ENCODE measurements around the gene C15orf39. TPM values are rescaled to one million over a fixed set of nuclear protein-coding genes. Genes with fewer than 3 reads are reported as not detected.

The C15orf39 gene
- total RNA-seq, 3 donors from 2014 or later: 22.2 to 32.5 (median 24.2) TPM

GRCh38 chr15:75228787-75229186 lies 27.1 kb downstream of the C15orf39 start:
- Histone ChIP-seq H3K4me1 (ENCODE audit: low read depth) (no peaks in the 10 kb centered on the region), H3K36me3 (ENCODE audit: low read depth) (no peaks in the 10 kb centered on the region), H3K4me3 (no peak overlapping the region), H3K9me3 (no peaks in the 10 kb centered on the region)
- no peak for TF ChIP-seq CTCF (IDR thresholded peaks at IDR 0.05)
- no peak for ATAC-seq
- intact Hi-C loops (cut with DNase I, micrococcal nuclease): no loop called here
- no peak for DNase-seq

DNA sequence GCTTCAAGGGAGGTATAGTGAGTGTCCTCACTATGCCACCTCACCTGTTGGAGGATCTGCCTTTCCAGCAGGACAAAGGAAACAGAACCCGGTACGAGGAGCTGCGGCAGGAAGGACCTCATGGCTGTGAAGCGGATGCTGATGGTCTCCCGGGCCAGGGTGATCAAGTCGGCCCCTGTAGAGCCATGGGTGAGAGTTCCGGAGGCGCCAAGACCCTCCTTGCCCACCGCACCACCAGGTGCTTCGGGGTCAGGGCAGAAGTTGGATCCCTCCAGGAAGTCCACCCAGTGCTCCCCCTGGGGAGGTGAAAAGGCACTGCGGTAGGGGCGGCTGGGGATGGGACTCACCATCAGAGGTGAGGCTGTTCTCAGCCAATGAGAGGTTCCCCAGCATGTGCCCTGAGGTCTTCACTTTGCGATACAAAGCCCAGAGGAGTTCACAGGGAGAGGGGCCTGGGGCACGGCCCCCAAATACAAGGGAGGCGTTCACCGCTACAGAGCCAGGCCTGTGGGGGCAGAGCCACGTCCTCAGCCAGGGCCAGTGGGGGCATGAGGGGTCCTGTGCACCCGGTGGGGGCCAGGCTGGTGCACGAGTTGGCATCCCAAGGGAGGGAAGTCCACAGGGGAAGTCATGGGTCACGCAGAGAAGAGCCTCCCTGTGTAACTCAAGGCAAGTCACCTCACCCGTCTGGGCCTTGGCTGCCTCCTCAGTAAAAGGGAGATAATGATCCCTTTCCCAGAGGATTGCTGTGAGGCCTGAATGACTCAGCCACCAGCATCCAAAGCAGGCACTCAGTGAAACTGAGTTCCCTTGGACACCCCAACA lies 27.7 kb downstream of the C15orf39 start:
- ATAC-seq (no peak), DNase-seq (no peak)
- no peaks in the 10 kb centered on the region for H3K9me3 ChIP-seq
- intact Hi-C loops (cut with DNase I, micrococcal nuclease): no loop called here
- no peak for TF ChIP-seq CTCF (IDR thresholded peaks at IDR 0.05)
- no peak overlapping the region for H3K4me3 ChIP-seq
- no peaks in the 10 kb centered on the region for H3K4me1 ChIP-seq (ENCODE audit: low read depth)
- no peaks in the 10 kb centered on the region for H3K36me3 ChIP-seq (ENCODE audit: low read depth)

DNA sequence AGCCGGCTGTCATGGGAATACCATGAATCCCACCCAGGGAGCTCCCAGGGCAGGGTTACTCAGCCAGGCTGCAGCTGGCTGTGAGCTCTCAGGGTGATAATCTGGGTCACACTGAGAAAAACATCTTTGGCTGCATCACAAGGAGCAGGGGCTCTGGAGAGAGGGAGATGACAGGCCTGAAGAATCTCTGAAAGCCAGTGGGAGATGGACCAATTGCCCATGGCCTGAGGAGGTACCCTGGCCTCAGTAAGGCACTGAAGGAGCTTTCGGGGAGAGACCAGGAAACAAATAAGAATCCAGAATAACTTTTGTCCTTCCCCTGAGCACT lies 28.3 kb downstream of the C15orf39 start:
- no peaks in the 10 kb centered on the region for H3K9me3 ChIP-seq
- no peaks in the 10 kb centered on the region for H3K36me3 ChIP-seq (ENCODE audit: low read depth)
- intact Hi-C loops (cut with DNase I, micrococcal nuclease): no loop called here
- ATAC-seq (no peak), DNase-seq (no peak)
- no peak overlapping the region for H3K4me3 ChIP-seq
- H3K4me1 ChIP-seq (ENCODE audit: low read depth): no peaks in the 10 kb centered on the region
- TF ChIP-seq CTCF (IDR thresholded peaks at IDR 0.05): no peak

DNA sequence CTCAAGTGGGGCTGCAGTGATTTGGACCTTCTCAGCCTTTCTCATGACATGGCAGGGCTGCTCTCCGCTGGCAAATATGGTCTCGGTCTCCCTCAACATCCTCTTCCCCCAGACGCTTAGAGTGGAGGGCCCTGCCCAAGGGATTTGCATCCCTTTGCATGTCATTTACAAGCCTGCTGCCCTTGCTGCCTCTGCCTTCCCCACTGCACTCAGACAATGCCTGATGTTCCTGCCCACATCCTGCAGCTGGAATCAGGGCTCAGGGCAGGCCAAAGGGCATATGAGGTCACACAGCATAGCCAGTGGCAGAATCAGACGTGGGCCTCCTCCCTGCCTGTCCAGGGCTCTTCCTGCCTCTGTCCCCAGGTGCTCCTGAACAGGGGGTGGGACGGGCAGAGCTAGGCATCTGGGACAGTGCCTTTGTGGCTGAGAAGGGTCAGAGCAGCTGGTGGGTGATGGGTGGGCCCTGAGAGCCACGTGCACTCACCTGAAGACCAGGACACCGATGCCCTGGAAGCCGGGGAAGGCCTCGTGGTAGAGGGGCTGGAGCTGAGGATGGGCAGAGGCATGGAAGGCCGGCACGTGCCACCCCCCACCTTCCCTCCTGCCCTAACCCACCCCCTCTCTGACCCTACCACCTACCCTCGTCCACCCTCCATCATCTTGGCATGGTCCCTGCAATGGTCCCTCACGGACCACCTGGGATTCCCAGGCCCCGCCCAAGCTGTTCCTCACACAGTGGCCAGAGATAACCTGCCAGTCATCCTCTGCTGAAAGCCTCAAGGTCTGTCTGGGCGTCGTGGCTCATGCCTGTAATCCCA lies 29.1 kb downstream of the C15orf39 start:
- H3K36me3 ChIP-seq (ENCODE audit: low read depth): no peaks in the 10 kb centered on the region
- no peak for DNase-seq

DNA sequence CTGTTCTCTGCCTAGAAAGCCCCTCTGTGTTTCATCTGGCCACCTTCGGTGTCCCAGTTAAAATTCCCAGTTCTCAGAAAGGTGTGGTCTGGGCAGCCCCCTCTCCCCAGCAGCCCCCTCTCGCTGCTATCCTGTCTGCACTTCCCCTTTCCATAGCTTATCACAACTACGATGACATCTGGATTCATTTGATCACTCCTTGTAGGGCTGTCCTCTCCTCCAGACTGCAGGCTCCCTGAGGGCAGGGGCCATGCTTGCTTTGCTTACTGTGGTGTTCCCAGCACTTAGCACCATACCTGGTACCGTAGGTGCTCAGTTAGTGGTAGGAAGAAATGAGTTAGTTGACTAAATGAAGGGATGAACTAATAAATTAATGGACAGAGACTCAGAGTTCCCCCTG lies 30.2 kb downstream of the C15orf39 start:
- Histone ChIP-seq H3K36me3 (ENCODE audit: low read depth) (no peaks in the 10 kb centered on the region), H3K4me1 (ENCODE audit: low read depth) (no peaks in the 10 kb centered on the region), H3K9me3 (no peaks in the 10 kb centered on the region), H3K4me3 (no peak overlapping the region)
- no peak for TF ChIP-seq CTCF (IDR thresholded peaks at IDR 0.05)
- ATAC-seq (no peak), DNase-seq (no peak)
- intact Hi-C loops (cut with DNase I, micrococcal nuclease): no loop called here

More for the DNA sequence above, 29.1 kb downstream of the C15orf39 start:
- TF ChIP-seq CTCF (IDR thresholded peaks at IDR 0.05): no peak
- Histone ChIP-seq H3K4me1 (ENCODE audit: low read depth) (no peaks in the 10 kb centered on the region), H3K4me3 (no peak overlapping the region), H3K9me3 (no peaks in the 10 kb centered on the region)
- intact Hi-C loops (cut with DNase I, micrococcal nuclease): no loop called here
- ATAC-seq: no peak

Measured in mucosa of descending colon (tissue), 3 donors.